DND-41 (cell line): ENCODE data around the gene APEH.

Source experiments
- ATAC-seq: fragments of 200-7000 bp; cut with Tn5 transposase; 3 replicates; pipeline ENCODE4 v1.9.1; 2021; ENCODE audit warnings: low read depth; ENCODE audit not compliant: insufficient read depth
- DNase-seq: peaks from one replicate; pipeline ENCODE4 v3.0.0-alpha.2; 2020
- H2AFZ ChIP-seq: 2 replicates; pipeline ENCODE4 v1.6.0; 2012; ENCODE audit warnings: low read depth, low read length
- H3K27ac ChIP-seq: 2 replicates; pipeline ENCODE4 v1.5.1; 2012; ENCODE audit warnings: low read length, inconsistent platforms
- H3K27me3 ChIP-seq: fragments of 200-600 bp; sonication (generic); 2 replicates; pipeline ENCODE4 v1.6.0; 2012; ENCODE audit warnings: low read length, mild to moderate bottlenecking, inconsistent platforms; ENCODE audit not compliant: insufficient read depth, poor library complexity
- H3K36me3 ChIP-seq: 2 replicates; pipeline ENCODE4 v1.5.1; 2012; ENCODE audit warnings: low read length, inconsistent platforms; ENCODE audit not compliant: insufficient read depth
- H3K4me1 ChIP-seq: 2 replicates; pipeline ENCODE4 v1.5.1; 2012; ENCODE audit warnings: mild to moderate bottlenecking, low read length; ENCODE audit not compliant: insufficient read depth
- H3K4me2 ChIP-seq: 2 replicates; pipeline ENCODE4 v1.6.0; 2012; ENCODE audit warnings: mild to moderate bottlenecking, moderate library complexity, low read length, inconsistent platforms; ENCODE audit not compliant: insufficient read depth
- H3K4me3 ChIP-seq, 2 experiments: fragments of 200-600 bp in 1 of 2; shearing (Covaris generic) in 1 of 2; 2 replicates each; pipeline ENCODE4 v1.5.1; 2012 to 2016; ENCODE audit warnings: inconsistent platforms in 2 of 2, low read length in 2 of 2, mild to moderate bottlenecking in 2 of 2, low read depth in 1 of 2, moderate library complexity in 1 of 2
- H3K79me2 ChIP-seq: 2 replicates; pipeline ENCODE4 v1.6.0; 2012; ENCODE audit warnings: low read length, inconsistent platforms; ENCODE audit not compliant: insufficient read depth
- H3K9ac ChIP-seq: 2 replicates; pipeline ENCODE4 v1.6.0; 2012; ENCODE audit warnings: low read depth, mild to moderate bottlenecking, inconsistent platforms, low read length, moderate library complexity
- H3K9me3 ChIP-seq: 2 replicates; pipeline ENCODE4 v1.5.1; 2012; ENCODE audit warnings: low read length, moderate library complexity, mild to moderate bottlenecking, inconsistent platforms; ENCODE audit not compliant: insufficient read depth, severe bottlenecking
- H4K20me1 ChIP-seq: 2 replicates; pipeline ENCODE4 v1.6.0; 2012; ENCODE audit warnings: low read length; ENCODE audit not compliant: insufficient read depth
- EZH2 ChIP-seq: IDR thresholded peaks from 3 replicates; pipeline ENCODE4 v1.6.1; 2012; ENCODE audit warnings: borderline replicate concordance, low read depth, mild to moderate bottlenecking, moderate library complexity, low read length, inconsistent platforms; ENCODE audit not compliant: severe bottlenecking
- TF ChIP-seq, protein P1 (sequence below): IDR thresholded peaks from 2 replicates; pipeline ENCODE4 v1.5.1; 2012; ENCODE audit warnings: borderline replicate concordance, low read length, moderate library complexity, mild to moderate bottlenecking; ENCODE audit not compliant: poor library complexity, severe bottlenecking; ENCODE audit errors: extremely low read depth

APEH gene

DNA sequence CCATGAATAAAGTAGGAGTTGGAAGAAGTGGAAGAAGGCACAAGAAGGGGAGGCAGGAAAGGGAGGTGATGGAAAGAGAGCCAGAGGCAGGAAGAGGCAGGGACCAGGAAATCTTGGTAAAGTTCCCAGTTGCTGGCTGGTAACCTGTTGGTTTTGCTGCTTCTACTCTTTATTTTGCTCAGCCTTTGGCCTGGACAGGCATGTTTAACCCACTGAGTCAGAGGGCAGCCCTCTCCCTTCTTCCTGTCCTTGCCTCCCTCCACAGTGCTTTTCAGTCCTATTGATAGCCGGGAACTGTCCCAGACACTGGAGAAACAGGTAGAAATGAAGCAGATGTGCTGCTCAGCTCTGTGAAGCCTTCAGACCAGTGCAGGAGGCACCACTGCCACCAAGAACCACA, 43.4 kb upstream of the APEH start:
- TF ChIP-seq, protein P1, sequence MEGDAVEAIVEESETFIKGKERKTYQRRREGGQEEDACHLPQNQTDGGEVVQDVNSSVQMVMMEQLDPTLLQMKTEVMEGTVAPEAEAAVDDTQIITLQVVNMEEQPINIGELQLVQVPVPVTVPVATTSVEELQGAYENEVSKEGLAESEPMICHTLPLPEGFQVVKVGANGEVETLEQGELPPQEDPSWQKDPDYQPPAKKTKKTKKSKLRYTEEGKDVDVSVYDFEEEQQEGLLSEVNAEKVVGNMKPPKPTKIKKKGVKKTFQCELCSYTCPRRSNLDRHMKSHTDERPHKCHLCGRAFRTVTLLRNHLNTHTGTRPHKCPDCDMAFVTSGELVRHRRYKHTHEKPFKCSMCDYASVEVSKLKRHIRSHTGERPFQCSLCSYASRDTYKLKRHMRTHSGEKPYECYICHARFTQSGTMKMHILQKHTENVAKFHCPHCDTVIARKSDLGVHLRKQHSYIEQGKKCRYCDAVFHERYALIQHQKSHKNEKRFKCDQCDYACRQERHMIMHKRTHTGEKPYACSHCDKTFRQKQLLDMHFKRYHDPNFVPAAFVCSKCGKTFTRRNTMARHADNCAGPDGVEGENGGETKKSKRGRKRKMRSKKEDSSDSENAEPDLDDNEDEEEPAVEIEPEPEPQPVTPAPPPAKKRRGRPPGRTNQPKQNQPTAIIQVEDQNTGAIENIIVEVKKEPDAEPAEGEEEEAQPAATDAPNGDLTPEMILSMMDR: no peak
- no peak for TF ChIP-seq EZH2
- DNase-seq (no peak), ATAC-seq (no peak)
- no peaks in the 10 kb centered on the region for H3K27me3 ChIP-seq
- no peaks in the 10 kb centered on the region for H3K36me3 ChIP-seq
- no peaks in the 10 kb centered on the region for H3K4me1 ChIP-seq
- no peak overlapping the region for H3K9ac ChIP-seq
- H3K4me3 ChIP-seq: no peak overlapping the region
- H3K79me2 ChIP-seq: no peaks in the 10 kb centered on the region
- no peaks in the 10 kb centered on the region for H3K9me3 ChIP-seq
- H2AFZ ChIP-seq: no peak overlapping the region
- H3K4me2 ChIP-seq: no peak overlapping the region
- no peaks in the 10 kb centered on the region for H4K20me1 ChIP-seq
- H3K27ac ChIP-seq: no peak overlapping the region

DNA sequence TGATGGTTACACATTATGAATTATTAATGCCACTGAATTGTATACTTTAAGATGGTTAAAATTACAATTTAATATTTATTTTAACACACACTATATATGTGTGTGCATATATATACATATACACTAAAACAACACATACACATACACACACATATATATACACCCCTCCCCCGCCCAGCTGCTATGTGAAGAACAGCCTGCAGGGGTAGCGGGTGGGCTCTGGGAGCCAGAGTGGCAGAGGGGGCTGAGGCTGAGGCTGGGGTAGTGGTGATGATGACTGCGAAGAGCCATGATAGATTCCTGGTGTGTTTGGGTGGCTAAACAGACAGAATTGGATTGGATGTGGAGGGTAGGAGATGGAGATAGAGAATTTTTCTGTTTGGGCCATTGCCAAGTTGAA, 39.4 kb upstream of the APEH start:
- Histone ChIP-seq H2AFZ (no peak overlapping the region), H3K4me1 (no peaks in the 10 kb centered on the region), H3K9me3 (no peaks in the 10 kb centered on the region), H3K4me3 (no peak overlapping the region), H3K9ac (no peak overlapping the region), H3K27ac (no peak overlapping the region), H3K27me3 (no peaks in the 10 kb centered on the region), H3K4me2 (no peak overlapping the region), H3K36me3 (no peaks in the 10 kb centered on the region), H4K20me1 (0 out of 2 replicates have a peak, but pooled peaks cover 4% of the 10 kb centered on the region), H3K79me2 (no peaks in the 10 kb centered on the region)
- peak; percentile 8 for DNase-seq
- TF ChIP-seq, protein P1: peak; percentile 27
- TF ChIP-seq EZH2: no peak
- ATAC-seq: peak; percentile 53; the same call in 1 of the 3 replicates

DNA sequence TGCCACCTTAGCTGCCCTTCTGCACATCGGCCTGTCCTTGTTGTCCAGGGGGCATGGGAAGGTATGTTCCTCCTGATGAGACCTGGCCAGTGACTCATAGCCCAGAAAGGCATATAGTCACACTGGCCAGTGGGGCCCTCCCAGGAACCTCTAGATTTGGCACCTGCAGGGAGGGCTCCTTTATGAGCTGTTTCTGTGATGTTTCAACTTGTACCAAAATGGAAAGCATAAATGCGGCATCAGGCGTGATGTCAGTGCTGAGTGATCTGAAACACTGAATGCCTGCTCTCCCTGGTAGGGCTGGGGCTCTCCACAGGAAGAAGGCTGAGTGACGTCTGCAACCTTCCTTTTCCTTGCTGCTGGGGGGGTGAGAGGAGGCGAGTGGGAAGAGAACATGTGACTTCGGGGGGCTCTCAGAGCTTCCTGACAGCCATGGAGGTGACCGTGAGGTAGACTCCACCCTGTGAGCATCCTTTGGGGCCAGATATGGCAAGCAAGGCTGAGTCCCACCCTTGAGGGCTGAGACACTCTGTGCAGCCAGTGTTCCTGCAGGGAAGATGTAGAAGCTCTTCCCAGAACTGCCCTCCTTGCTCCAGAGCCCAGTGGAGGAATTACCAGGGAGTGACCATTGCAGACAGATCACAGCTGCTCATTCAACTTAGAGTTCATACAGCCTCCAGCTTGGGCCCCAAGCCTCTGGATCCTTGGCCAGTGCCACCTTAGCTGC, 37.1 kb upstream of the APEH start:
- Histone ChIP-seq H3K27ac (no peak overlapping the region), H3K36me3 (no peaks in the 10 kb centered on the region), H3K4me1 (no peaks in the 10 kb centered on the region), H3K4me3 (no peak overlapping the region), H3K9ac (no peak overlapping the region), H3K27me3 (no peaks in the 10 kb centered on the region), H2AFZ (no peak overlapping the region), H3K79me2 (no peaks in the 10 kb centered on the region), H3K9me3 (no peaks in the 10 kb centered on the region), H4K20me1 (0 out of 2 replicates have a peak, but pooled peaks cover 4% of the 10 kb centered on the region), H3K4me2 (no peak overlapping the region)
- no peak for ATAC-seq
- no peak for DNase-seq
- no peak for TF ChIP-seq EZH2

DNA sequence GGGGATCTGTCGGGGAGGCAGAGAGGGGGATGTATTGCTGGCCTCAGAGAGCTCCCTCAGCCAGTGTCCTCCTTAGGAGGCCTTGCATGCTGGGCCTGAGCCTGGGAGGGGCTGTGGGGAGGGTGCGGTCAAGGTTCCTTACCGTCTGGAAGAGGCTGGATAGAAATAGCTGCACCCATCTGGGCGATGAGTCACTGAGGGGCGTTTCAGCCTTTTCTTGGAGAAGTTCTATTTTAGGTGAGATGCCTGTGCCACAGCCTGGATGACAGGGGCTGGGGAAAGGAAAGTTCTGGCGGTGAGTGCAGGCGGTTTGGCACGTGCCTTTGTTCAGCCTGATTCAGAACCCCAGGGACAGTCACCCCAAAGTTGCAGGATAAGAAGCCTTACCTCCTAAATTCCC, 35.7 kb upstream of the APEH start:
- H3K27me3 ChIP-seq: no peaks in the 10 kb centered on the region
- H3K79me2 ChIP-seq: no peaks in the 10 kb centered on the region
- H4K20me1 ChIP-seq: 0 out of 2 replicates have a peak, but pooled peaks cover 4% of the 10 kb centered on the region
- no peak overlapping the region for H3K27ac ChIP-seq
- H3K9ac ChIP-seq: no peak overlapping the region
- no peak overlapping the region for H2AFZ ChIP-seq
- H3K9me3 ChIP-seq: no peaks in the 10 kb centered on the region
- DNase-seq: no peak
- no peak overlapping the region for H3K4me2 ChIP-seq
- no peaks in the 10 kb centered on the region for H3K36me3 ChIP-seq
- H3K4me1 ChIP-seq: no peaks in the 10 kb centered on the region
- no peak overlapping the region for H3K4me3 ChIP-seq
- TF ChIP-seq, protein P1: no peak
- TF ChIP-seq EZH2: no peak
- no peak for ATAC-seq
